Panc1 (cell line): ENCODE results near the gene PAFAH1B2. TPM values are rescaled to one million over a fixed set of nuclear protein-coding genes. Genes with fewer than 3 reads are reported as not detected.

Experiments used
- ATAC-seq: fragments of 200-7000 bp; cut with Tn5 transposase; 2 replicates; pipeline ENCODE4 v1.9.1; 2020; ENCODE audit warnings: mild to moderate bottlenecking, moderate library complexity
- BruUV-seq: library from RNA; stranded (reverse); fragments of 400-500 nt; replicated peaks from 2 replicates; lab custom pipeline; 2021; lab: Mats Ljungman, UMichigan
- CTCF ChIA-PET: fragments of 300-600 bp; sonication (Branson Sonifier 250); formaldehyde crosslinking; loops from one replicate; lab custom pipeline; 2022; ENCODE audit warnings: antibody characterized with exemption; lab: Charles Lee
- POLR2A ChIA-PET: fragments of 300-600 bp; sonication (Branson Sonifier 250); formaldehyde crosslinking; loops from one replicate; lab custom pipeline; 2022; ENCODE audit warnings: antibody characterized with exemption; lab: Charles Lee
- DNase-seq: peaks from one replicate; pipeline ENCODE4 v3.0.0-alpha.2; 2010; ENCODE audit warnings: low read depth, low spot score
- H3K27ac ChIP-seq: 2 replicates; pipeline ENCODE4 v1.5.1; 2011; ENCODE audit warnings: mild to moderate bottlenecking, low read length, inconsistent platforms
- H3K27me3 ChIP-seq: fragments of 200-500 bp; sonication (Bioruptor generic); 2 replicates; pipeline ENCODE4 v1.6.0; 2014; ENCODE audit warnings: low read length, inconsistent platforms; ENCODE audit not compliant: control insufficient read depth, insufficient read depth
- H3K36me3 ChIP-seq: fragments of 200-500 bp; sonication (Bioruptor generic); 2 replicates; pipeline ENCODE4 v1.5.1; 2014; ENCODE audit warnings: inconsistent platforms, mild to moderate bottlenecking, low read length, moderate library complexity; ENCODE audit not compliant: control insufficient read depth, insufficient read depth
- H3K4me1 ChIP-seq: 2 replicates; pipeline ENCODE4 v1.5.1; 2011; ENCODE audit warnings: inconsistent platforms, mild to moderate bottlenecking, low read length, moderate library complexity; ENCODE audit not compliant: control insufficient read depth, insufficient read depth
- H3K4me3 ChIP-seq, 2 experiments: 2 replicates each; pipeline ENCODE4 v1.5.1; 2011 to 2012; ENCODE audit warnings: low read depth in 2 of 2, low read length in 2 of 2, mild to moderate bottlenecking in 2 of 2, inconsistent platforms in 1 of 2, moderate library complexity in 1 of 2
- H3K9me3 ChIP-seq: fragments of 200-500 bp; sonication (Bioruptor generic); 2 replicates; pipeline ENCODE4 v1.5.1; 2014; ENCODE audit warnings: low read depth, mild to moderate bottlenecking, inconsistent platforms, low read length, moderate library complexity; ENCODE audit not compliant: control insufficient read depth, insufficient read depth
- CTCF ChIP-seq: fragments of 450-650 bp; IDR thresholded peaks from 2 replicates; pipeline ENCODE4 v1.5.1; 2017; ENCODE audit warnings: mild to moderate bottlenecking
- POLR2AphosphoS5 ChIP-seq: IDR thresholded peaks from 2 replicates; pipeline ENCODE4 v1.6.1; 2012; ENCODE audit warnings: mild to moderate bottlenecking, low read depth, low read length, moderate library complexity
- REST ChIP-seq, 2 experiments: IDR thresholded peaks; 2 replicates each; pipeline ENCODE4 v1.6.1; 2011 to 2012; ENCODE audit warnings: low read depth in 2 of 2, control low read depth in 1 of 2, low read length in 1 of 2, mild to moderate bottlenecking in 1 of 2, moderate library complexity in 1 of 2; ENCODE audit not compliant: insufficient read depth in 1 of 2
- SIN3A ChIP-seq: IDR thresholded peaks from 2 replicates; pipeline ENCODE4 v1.6.1; 2012; ENCODE audit warnings: low read depth, mild to moderate bottlenecking, low read length, moderate library complexity, borderline replicate concordance; ENCODE audit not compliant: insufficient read depth
- TCF7L2 ChIP-seq: IDR thresholded peaks from 2 replicates; pipeline ENCODE4 v1.6.1; 2011; ENCODE audit warnings: mild to moderate bottlenecking, low read depth, low read length, inconsistent platforms
- in situ Hi-C: cut with HindIII; loops from 2 replicates; pipeline ENCODE4 v1.10.0; 2016; ENCODE audit warnings: low sequenced_read_pairs, low pct_unique_long_range_greater_than_20kb
- intact Hi-C: fragments of 100-400 bp; cut with micrococcal nuclease; formaldehyde crosslinking; loops from one replicate; pipeline ENCODE4 v1.10.0; 2022; ENCODE audit not compliant: unreplicated experiment
- total RNA-seq: library from RNA; stranded (reverse); gene quantifications from one replicate; pipeline ENCODE4 v1.2.1, GENCODE V29; 2021; ENCODE audit not compliant: unreplicated experiment

PAFAH1B2 gene
- total RNA-seq, 1 experiment from 2014 or later: 179 TPM

DNA sequence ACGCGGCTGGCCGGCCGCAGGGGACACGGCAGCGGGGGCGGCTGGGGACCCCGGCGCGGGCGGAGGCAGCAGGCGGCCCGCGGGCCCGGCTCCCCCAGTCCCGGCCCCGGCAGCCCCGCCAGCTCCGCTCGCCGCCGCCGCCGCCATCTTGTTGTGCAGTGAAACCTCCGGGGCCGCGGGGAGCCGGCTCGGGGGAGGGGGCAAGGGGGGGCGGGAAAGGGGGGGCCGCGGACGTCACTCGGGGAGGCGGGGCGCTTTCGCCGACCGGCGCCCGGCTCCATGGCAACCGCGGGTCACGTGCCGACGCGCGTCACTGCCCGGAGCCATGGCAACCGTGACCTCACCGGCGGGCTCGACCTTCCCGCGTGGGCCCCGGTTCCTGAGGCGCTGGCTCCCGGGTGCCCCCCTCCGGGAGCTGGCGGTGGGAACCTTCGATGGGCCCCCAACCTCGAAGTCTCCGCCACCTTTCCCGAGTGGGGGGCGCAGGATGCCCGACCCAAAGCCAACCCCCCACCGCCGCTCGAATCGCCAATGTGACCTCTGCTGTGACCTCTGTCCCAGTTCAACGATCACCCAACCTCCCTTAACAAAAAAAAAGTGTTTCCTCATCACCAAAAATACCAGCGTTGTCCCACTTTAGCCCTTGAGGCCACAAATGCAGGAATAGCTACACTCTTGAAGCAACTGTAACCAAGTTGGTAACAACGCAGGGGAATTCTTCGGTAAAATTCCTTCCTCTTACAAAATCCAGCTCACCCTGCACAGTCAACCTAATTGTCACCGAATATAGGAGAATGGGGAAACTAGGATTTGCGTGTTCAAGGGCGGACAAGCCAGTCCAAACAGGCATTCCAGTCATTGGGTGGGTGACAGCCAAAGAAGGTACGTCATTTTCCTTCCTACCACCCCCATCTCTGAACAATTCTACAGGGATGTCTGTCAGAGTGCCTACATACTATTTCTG, 45.5 kb upstream of the PAFAH1B2 start, which contains the start of gene SIK3:
SIK3 (minus strand) TSS at position 160 of the 964 bp plus-strand sequence; CDS start at position 147, 13 bp downstream.
- Histone ChIP-seq H3K27me3 (no peaks in the 10 kb centered on the region), H3K4me1 (peaks cover 33% of the 10 kb centered on the region), H3K9me3 (no peaks in the 10 kb centered on the region), H3K27ac (peak within 1 kb of the TSS; percentile 97), H3K4me3 (peak within 1 kb of the TSS; percentile 61 to 93), H3K36me3 (no peaks in the 10 kb centered on the region)
- TF ChIP-seq SIN3A (0 out of 2 replicates have a peak, but pooled peaks have one; percentile 30), POLR2AphosphoS5 (peak; percentile 53; the same call in 1 of the 2 replicates), CTCF (peak; percentile 80), REST (IDR thresholded peaks at IDR 0.05; ENCODE audit: insufficient read depth in 1 of 2, low read depth in 2 of 2, low read length in 1 of 2) (peak in 1 of 2 experiments; percentile 53; a peak in 1 of 4 replicates), TCF7L2 (no peak)
- in situ Hi-C loops (no loop called here), intact Hi-C loops (no loop called here)
- CTCF ChIA-PET: interaction anchor here (0.7 kb wide), 2 partner anchors 10 to 189 kb away, joined by 4 to 5 read pairs; no protein-coding TSS in a partner anchor
- peak; percentile 30 for DNase-seq
- ATAC-seq: peak; percentile 90
- POLR2A ChIA-PET: interaction anchor here (0.6 to 1.9 kb wide), 4 partner anchors 10 to 249 kb away, joined by 3 to 9 read pairs (median 3); no protein-coding TSS in a partner anchor
- BruUV-seq: TSS peak; percentile 96

GRCh38 chr11:117099696-117100095, 44.4 kb upstream of the PAFAH1B2 start:
- TF ChIP-seq TCF7L2: no peak
- TF ChIP-seq CTCF: no peak
- TF ChIP-seq SIN3A: no peak
- no peak for TF ChIP-seq REST (IDR thresholded peaks at IDR 0.05; ENCODE audit: insufficient read depth in 1 of 2, low read depth in 2 of 2, low read length in 1 of 2)
- TF ChIP-seq POLR2AphosphoS5: no peak
- Histone ChIP-seq H3K4me1 (peaks cover 31% of the 10 kb centered on the region), H3K27ac (peak overlapping the region; percentile 97; the same call in 1 of the 2 replicates), H3K4me3 (no peak overlapping the region), H3K9me3 (no peaks in the 10 kb centered on the region), H3K36me3 (no peaks in the 10 kb centered on the region), H3K27me3 (no peaks in the 10 kb centered on the region)
- POLR2A ChIA-PET: interaction anchor here (0.6 to 0.7 kb wide), 2 partner anchors 26 to 264 kb away, joined by 3 read pairs; no protein-coding TSS in a partner anchor
- in situ Hi-C loops: no loop called here
- BruUV-seq: no TSS peak
- CTCF ChIA-PET: interaction anchor here (0.6 to 0.7 kb wide), 3 partner anchors 144 to 308 kb away, joined by 3 to 12 read pairs (median 3); partner anchors contain the start of gene APOA5
- no peak for ATAC-seq
- intact Hi-C loops: no loop called here
- DNase-seq: no peak
